Loucy (cell line): ENCODE data around the gene CLPSL2.

Experiments
- H2AFZ ChIP-seq: fragments of 200-600 bp; sonication (generic); 2 replicates; pipeline ENCODE4 v1.6.0; 2016; ENCODE audit warnings: antibody characterized with exemption, mild to moderate bottlenecking, low read length, moderate library complexity
- H3F3A ChIP-seq: fragments of 200-600 bp; 2 replicates; pipeline ENCODE4 v1.6.0; 2016; ENCODE audit warnings: antibody characterized with exemption, low read depth, mild to moderate bottlenecking
- H3K27me3 ChIP-seq: fragments of 200-600 bp; sonication (generic); 2 replicates; pipeline ENCODE4 v1.6.1; 2014; ENCODE audit warnings: low read length, mild to moderate bottlenecking; ENCODE audit not compliant: insufficient read depth, poor library complexity, severe bottlenecking
- H3K36me3 ChIP-seq: fragments of 200-600 bp; sonication (generic); 2 replicates; pipeline ENCODE4 v1.6.1; 2016; ENCODE audit warnings: low read length; ENCODE audit not compliant: insufficient read depth
- H3K4me1 ChIP-seq: fragments of 200-600 bp; sonication (generic); 2 replicates; pipeline ENCODE4 v1.5.1; 2014; ENCODE audit warnings: low read length, mild to moderate bottlenecking; ENCODE audit not compliant: insufficient read depth, poor library complexity, severe bottlenecking
- H3K4me2 ChIP-seq: fragments of 200-600 bp; sonication (generic); 2 replicates; pipeline ENCODE4 v1.6.0; 2014; ENCODE audit warnings: antibody characterized with exemption, low read length, low read depth, mild to moderate bottlenecking; ENCODE audit not compliant: poor library complexity, severe bottlenecking
- H3K4me3 ChIP-seq: fragments of 200-600 bp; sonication (generic); 2 replicates; pipeline ENCODE4 v1.5.1; 2014; ENCODE audit warnings: low read length, mild to moderate bottlenecking, mixed read lengths; ENCODE audit not compliant: poor library complexity, severe bottlenecking
- H3K79me2 ChIP-seq: fragments of 200-600 bp; sonication (generic); 2 replicates; pipeline ENCODE4 v1.6.1; 2014; ENCODE audit warnings: low read length; ENCODE audit not compliant: insufficient read depth
- H3K9ac ChIP-seq: fragments of 200-600 bp; sonication (generic); 2 replicates; pipeline ENCODE4 v1.6.0; 2014; ENCODE audit warnings: mild to moderate bottlenecking, low read depth, low read length, moderate library complexity; ENCODE audit not compliant: poor library complexity, severe bottlenecking
- H3K9me2 ChIP-seq: fragments of 200-600 bp; sonication (generic); replicated peaks from 2 replicates; pipeline ENCODE4 v1.6.1; 2016; ENCODE audit warnings: low read depth, low read length, mixed read lengths
- H3K9me3 ChIP-seq: fragments of 200-600 bp; sonication (generic); 2 replicates; pipeline ENCODE4 v1.6.1; 2014; ENCODE audit warnings: mild to moderate bottlenecking, antibody characterized with exemption, low read length, low read depth; ENCODE audit not compliant: insufficient read depth
- H4K20me1 ChIP-seq: fragments of 200-600 bp; sonication (generic); 2 replicates; pipeline ENCODE4 v1.6.0; 2014; ENCODE audit warnings: antibody characterized with exemption, low read length, mild to moderate bottlenecking; ENCODE audit not compliant: insufficient read depth, poor library complexity, severe bottlenecking
- EZH2phosphoT487 ChIP-seq: fragments of 200-600 bp; IDR thresholded peaks from 2 replicates; pipeline ENCODE4 v1.6.1; 2018; ENCODE audit warnings: antibody characterized with exemption, mild to moderate bottlenecking, moderate library complexity, borderline replicate concordance
- TF ChIP-seq, protein P1 (sequence below): fragments of 200-600 bp; sonication (generic); conservative IDR thresholded peaks from 2 replicates; pipeline ENCODE4 v1.5.1; 2014; ENCODE audit warnings: mild to moderate bottlenecking, antibody characterized with exemption, low read length

The CLPSL2 gene

DNA sequence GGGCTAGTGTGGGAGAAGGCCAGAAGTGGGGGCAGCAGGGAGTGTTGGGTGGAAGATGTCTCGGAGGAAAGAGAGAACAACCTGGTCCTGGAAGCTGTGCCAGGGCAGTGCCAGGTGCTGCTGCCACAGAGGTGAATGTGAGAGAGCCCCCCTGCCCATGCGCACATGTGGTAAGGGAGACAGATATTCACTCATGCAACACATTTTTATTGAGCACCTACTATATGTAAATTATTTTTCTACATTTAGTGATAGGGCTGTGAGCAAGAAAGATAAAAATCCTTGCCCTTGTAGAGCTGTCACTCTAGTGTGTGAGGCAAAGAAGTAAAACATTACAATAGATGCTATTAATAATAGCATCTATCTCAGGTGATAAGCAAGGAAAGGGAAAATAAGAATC lies 4.9 kb downstream of the CLPSL2 start:
- no peak overlapping the region for H2AFZ ChIP-seq
- no peak overlapping the region for H3K4me3 ChIP-seq
- H4K20me1 ChIP-seq: no peaks in the 10 kb centered on the region
- no peaks in the 10 kb centered on the region for H3K79me2 ChIP-seq
- no peak for TF ChIP-seq EZH2phosphoT487
- TF ChIP-seq, protein P1, sequence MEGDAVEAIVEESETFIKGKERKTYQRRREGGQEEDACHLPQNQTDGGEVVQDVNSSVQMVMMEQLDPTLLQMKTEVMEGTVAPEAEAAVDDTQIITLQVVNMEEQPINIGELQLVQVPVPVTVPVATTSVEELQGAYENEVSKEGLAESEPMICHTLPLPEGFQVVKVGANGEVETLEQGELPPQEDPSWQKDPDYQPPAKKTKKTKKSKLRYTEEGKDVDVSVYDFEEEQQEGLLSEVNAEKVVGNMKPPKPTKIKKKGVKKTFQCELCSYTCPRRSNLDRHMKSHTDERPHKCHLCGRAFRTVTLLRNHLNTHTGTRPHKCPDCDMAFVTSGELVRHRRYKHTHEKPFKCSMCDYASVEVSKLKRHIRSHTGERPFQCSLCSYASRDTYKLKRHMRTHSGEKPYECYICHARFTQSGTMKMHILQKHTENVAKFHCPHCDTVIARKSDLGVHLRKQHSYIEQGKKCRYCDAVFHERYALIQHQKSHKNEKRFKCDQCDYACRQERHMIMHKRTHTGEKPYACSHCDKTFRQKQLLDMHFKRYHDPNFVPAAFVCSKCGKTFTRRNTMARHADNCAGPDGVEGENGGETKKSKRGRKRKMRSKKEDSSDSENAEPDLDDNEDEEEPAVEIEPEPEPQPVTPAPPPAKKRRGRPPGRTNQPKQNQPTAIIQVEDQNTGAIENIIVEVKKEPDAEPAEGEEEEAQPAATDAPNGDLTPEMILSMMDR: no peak
- no peaks in the 10 kb centered on the region for H3K4me1 ChIP-seq
- H3K4me2 ChIP-seq: no peak overlapping the region
- no peaks in the 10 kb centered on the region for H3K27me3 ChIP-seq
- no peak overlapping the region for H3K9ac ChIP-seq
- no peaks in the 10 kb centered on the region for H3K9me3 ChIP-seq
- no peaks in the 10 kb centered on the region for H3K9me2 ChIP-seq
- H3F3A ChIP-seq: no peaks in the 10 kb centered on the region
- no peaks in the 10 kb centered on the region for H3K36me3 ChIP-seq

DNA sequence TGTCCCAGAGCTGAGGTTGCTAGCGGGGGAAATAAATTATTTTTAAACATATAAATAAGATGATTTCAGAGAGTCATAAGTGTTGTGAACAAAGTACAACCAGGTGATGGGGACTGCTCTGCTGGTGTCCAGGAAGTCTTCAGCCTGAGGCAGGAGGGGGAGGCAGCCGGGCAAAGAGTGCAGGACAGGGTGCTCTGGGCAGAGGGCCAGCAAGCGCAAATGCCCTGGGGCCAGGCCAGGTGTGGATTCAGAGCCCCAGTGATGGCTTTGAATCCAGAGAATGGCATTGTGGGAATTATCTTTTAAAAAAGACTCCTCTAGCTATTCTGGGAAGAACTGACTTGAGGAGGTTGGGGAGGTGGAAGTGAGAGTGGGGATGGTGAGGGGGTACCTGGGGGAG lies 6.0 kb downstream of the CLPSL2 start:
- Histone ChIP-seq H3K4me1 (no peaks in the 10 kb centered on the region), H3K79me2 (no peaks in the 10 kb centered on the region), H3K27me3 (no peaks in the 10 kb centered on the region), H3F3A (no peaks in the 10 kb centered on the region), H3K36me3 (no peaks in the 10 kb centered on the region), H3K9me2 (no peaks in the 10 kb centered on the region), H3K4me2 (no peak overlapping the region), H3K4me3 (no peak overlapping the region), H4K20me1 (no peaks in the 10 kb centered on the region), H2AFZ (no peak overlapping the region), H3K9ac (no peak overlapping the region), H3K9me3 (no peaks in the 10 kb centered on the region)
- TF ChIP-seq, protein P1: no peak
- no peak for TF ChIP-seq EZH2phosphoT487

DNA sequence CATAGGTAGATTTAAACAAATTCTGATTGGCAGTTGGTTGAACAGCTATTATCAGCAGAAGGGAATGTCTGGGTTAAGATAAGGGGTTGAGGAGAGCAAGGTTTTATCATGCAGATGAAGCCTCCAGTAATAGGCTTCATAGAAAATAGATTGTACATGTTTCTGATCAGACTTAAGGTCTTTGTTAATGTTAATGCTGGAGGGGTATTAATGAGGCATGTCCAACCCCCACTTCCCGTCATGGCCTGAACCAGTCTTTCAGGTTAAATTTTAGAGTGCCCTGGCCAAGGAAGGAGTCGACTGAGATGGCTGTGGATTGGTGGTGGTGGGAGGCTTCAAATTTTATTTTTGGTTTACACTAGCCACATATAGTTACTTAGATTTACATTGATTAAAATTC lies 7.8 kb downstream of the CLPSL2 start:
- Histone ChIP-seq H3K9me3 (no peaks in the 10 kb centered on the region), H3K4me2 (no peak overlapping the region), H3F3A (no peaks in the 10 kb centered on the region)

More for the DNA sequence above, 7.8 kb downstream of the CLPSL2 start:
- Histone ChIP-seq H3K4me1 (no peaks in the 10 kb centered on the region), H3K9me2 (no peaks in the 10 kb centered on the region), H3K27me3 (no peaks in the 10 kb centered on the region), H3K36me3 (no peaks in the 10 kb centered on the region), H4K20me1 (no peaks in the 10 kb centered on the region), H3K4me3 (no peak overlapping the region), H2AFZ (no peak overlapping the region), H3K9ac (no peak overlapping the region), H3K79me2 (no peaks in the 10 kb centered on the region)
- TF ChIP-seq EZH2phosphoT487: no peak
- TF ChIP-seq, protein P1: no peak
